ENCODE measurements around the gene PDK1.
A peak's percentile ranks its signal among the peaks of the same experiment; 100 is the strongest.

The PDK1 gene

GRCh38 chr2:172639823-172640222, 83.9 kb downstream of the PDK1 start:
- FAIRE-seq (no peak), DNase-seq (ENCODE audit: low spot score) (peak; percentile 24)

- DNase-seq (ENCODE audit: low spot score) = no peak
- no peak for FAIRE-seq
Observed at GRCh38 chr2:172640389-172640788, 84.5 kb downstream of the PDK1 start.

- no peak for FAIRE-seq
- DNase-seq (ENCODE audit: low spot score) = no peak
Observed at GRCh38 chr2:172642301-172643020, 86.6 kb downstream of the PDK1 start.

- DNase-seq (ENCODE audit: low spot score) (peak; percentile 16), FAIRE-seq (no peak)
Observed at GRCh38 chr2:172643142-172643541, 87.3 kb downstream of the PDK1 start.

GRCh38 chr2:172647439-172647838, 91.5 kb downstream of the PDK1 start:
- FAIRE-seq = no peak

GRCh38 chr2:172655091-172655837, 99.4 kb downstream of the PDK1 start:
- no peak for FAIRE-seq
- peak; percentile 46 for DNase-seq (ENCODE audit: low spot score)

More at GRCh38 chr2:172647439-172647838, 91.5 kb downstream of the PDK1 start:
- no peak for DNase-seq (ENCODE audit: low spot score)

GRCh38 chr2:172655838-172656573, 100.1 kb downstream of the PDK1 start:
- DNase-seq (ENCODE audit: low spot score) (no peak), FAIRE-seq (no peak)

All from urothelium cell line (cell line).